Bone marrow (tissue), 2 donors: ENCODE results near the gene MMP20.

ENCODE experiments used
- DNase-seq, 2 donors: peaks; one replicate each; lab custom pipeline; 2025; lab: John Stamatoyannopoulos, UW

MMP20 gene

GRCh38 chr11:102592131-102592530 is 33.0 kb downstream of the MMP20 start:
- no peak for DNase-seq

GRCh38 chr11:102591160-102591718 is 33.9 kb downstream of the MMP20 start:
- no peak for DNase-seq

- no peak for DNase-seq
These were observed 34.7 kb downstream of the MMP20 start for GRCh38 chr11:102590276-102591049.

GRCh38 chr11:102589047-102589459 is 36.1 kb downstream of the MMP20 start:
- peak in 1 of 2 donors; percentile 31 for DNase-seq

- DNase-seq = no peak
These were observed 37.4 kb downstream of the MMP20 start for GRCh38 chr11:102587722-102588121.

- peak in 1 of 2 donors; percentile 24 for DNase-seq
These were observed 41.8 kb downstream of the MMP20 start for GRCh38 chr11:102583141-102583873.

GRCh38 chr11:102582140-102582539 is 43.0 kb downstream of the MMP20 start:
- no peak for DNase-seq

GRCh38 chr11:102581066-102581465 is 44.1 kb downstream of the MMP20 start:
- no peak for DNase-seq

GRCh38 chr11:102580185-102580951 is 44.8 kb downstream of the MMP20 start:
- no peak for DNase-seq

- no peak for DNase-seq
These were observed 47.4 kb downstream of the MMP20 start for GRCh38 chr11:102577723-102578122.

- peak in 1 of 2 donors; percentile 85 for DNase-seq
These were observed 48.0 kb downstream of the MMP20 start for GRCh38 chr11:102577182-102577581.

- DNase-seq = no peak
These were observed 48.8 kb downstream of the MMP20 start for GRCh38 chr11:102576350-102576749.

- no peak for DNase-seq
These were observed 50.1 kb downstream of the MMP20 start for GRCh38 chr11:102575012-102575411.

GRCh38 chr11:102573851-102574250 is 51.3 kb downstream of the MMP20 start:
- DNase-seq = no peak

GRCh38 chr11:102572554-102573220 is 52.4 kb downstream of the MMP20 start:
- DNase-seq = no peak

GRCh38 chr11:102568851-102569250 is 56.3 kb downstream of the MMP20 start:
- no peak for DNase-seq

GRCh38 chr11:102566112-102566511 is 59.0 kb downstream of the MMP20 start:
- DNase-seq = no peak

GRCh38 chr11:102564110-102564509 is 61.0 kb downstream of the MMP20 start:
- DNase-seq = peak in 1 of 2 donors; percentile 81

- DNase-seq = no peak
These were observed 63.5 kb downstream of the MMP20 start for GRCh38 chr11:102561636-102562035.

GRCh38 chr11:102560555-102561011 is 64.5 kb downstream of the MMP20 start:
- peak in 1 of 2 donors; percentile 82 for DNase-seq

GRCh38 chr11:102559839-102560238 is 65.3 kb downstream of the MMP20 start:
- DNase-seq = no peak
